Measurements from ENCODE around the gene RASA3. TPM values are rescaled to one million over a fixed set of nuclear protein-coding genes. Genes with fewer than 3 reads are reported as not detected.

The RASA3 gene
- total RNA-seq, 1 experiment from 2014 or later: 22.3 TPM

DNA sequence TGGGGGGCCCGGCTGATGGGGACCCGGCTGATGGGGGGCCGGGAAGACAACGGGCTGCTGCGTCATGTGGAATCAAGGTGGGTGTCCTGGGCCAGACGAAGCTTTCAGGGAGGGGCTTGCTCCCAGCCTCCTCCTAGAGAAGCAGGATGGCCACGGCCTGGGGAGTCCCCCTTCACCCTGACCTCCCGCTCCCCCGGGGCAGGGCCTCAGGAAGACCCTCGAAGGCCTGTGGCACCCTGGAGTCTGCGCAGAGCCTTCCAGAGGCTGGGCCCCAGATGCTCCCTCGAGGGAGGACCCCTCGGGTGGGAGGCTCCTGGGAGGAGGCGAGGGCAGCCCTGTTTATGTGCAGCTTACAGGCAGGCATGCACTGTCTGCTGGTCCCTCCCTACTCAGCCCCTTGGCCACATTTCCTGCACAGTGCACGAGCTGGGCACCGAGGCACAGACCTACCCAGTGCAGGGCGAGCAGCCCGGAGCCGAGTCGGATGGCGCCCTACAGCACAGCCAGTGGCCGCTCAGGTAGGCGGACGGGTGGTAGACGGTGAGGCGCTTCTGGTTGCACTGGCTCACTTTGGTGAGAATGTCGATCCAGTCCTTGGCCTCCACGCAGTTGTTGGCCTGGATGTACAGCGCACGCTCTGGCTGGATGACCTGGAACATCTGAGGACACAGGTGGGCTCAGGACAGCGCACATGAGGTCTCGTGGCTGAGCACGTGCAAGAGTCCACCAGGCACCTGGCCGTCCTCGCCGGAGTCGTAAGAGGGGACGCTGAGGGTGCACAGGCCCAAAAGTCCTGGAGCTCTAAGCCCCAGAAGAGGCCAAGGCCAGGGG lies 136.1 kb downstream of the RASA3 start:
- ChIA-PET POLR2A (no interaction called here), CTCF (no interaction called here)
- Mint-ChIP-seq H3K4me3 (no peak overlapping the region), H3K4me1 (no peaks in the 10 kb centered on the region), H3K36me3 (peaks cover 19% of the 10 kb centered on the region), H3K9me3 (peaks cover 9% of the 10 kb centered on the region), H3K27me3 (ENCODE audit: low read depth) (no peaks in the 10 kb centered on the region), H3K27ac (no peak overlapping the region)
- DNase-seq (ENCODE audit: low spot score) (no peak), ATAC-seq (no peak)
- TF ChIP-seq CREB1 (CRISPR knock-in tag; IDR thresholded peaks at IDR 0.05): no peak
- no peak for TF ChIP-seq KAT7 (CRISPR knock-in tag; IDR thresholded peaks at IDR 0.05; ENCODE audit: borderline replicate concordance)
- TF ChIP-seq EMX1 (CRISPR knock-in tag; IDR thresholded peaks at IDR 0.05): no peak
- no peak for TF ChIP-seq ZNF396 (CRISPR knock-in tag; IDR thresholded peaks at IDR 0.05; ENCODE audit: borderline replicate concordance)
- TF ChIP-seq, protein P1, sequence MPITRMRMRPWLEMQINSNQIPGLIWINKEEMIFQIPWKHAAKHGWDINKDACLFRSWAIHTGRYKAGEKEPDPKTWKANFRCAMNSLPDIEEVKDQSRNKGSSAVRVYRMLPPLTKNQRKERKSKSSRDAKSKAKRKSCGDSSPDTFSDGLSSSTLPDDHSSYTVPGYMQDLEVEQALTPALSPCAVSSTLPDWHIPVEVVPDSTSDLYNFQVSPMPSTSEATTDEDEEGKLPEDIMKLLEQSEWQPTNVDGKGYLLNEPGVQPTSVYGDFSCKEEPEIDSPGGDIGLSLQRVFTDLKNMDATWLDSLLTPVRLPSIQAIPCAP (CRISPR knock-in tag; IDR thresholded peaks at IDR 0.05): no peak
- no peak for TF ChIP-seq CREM (CRISPR knock-in tag; IDR thresholded peaks at IDR 0.05)
- TF ChIP-seq, protein P2, sequence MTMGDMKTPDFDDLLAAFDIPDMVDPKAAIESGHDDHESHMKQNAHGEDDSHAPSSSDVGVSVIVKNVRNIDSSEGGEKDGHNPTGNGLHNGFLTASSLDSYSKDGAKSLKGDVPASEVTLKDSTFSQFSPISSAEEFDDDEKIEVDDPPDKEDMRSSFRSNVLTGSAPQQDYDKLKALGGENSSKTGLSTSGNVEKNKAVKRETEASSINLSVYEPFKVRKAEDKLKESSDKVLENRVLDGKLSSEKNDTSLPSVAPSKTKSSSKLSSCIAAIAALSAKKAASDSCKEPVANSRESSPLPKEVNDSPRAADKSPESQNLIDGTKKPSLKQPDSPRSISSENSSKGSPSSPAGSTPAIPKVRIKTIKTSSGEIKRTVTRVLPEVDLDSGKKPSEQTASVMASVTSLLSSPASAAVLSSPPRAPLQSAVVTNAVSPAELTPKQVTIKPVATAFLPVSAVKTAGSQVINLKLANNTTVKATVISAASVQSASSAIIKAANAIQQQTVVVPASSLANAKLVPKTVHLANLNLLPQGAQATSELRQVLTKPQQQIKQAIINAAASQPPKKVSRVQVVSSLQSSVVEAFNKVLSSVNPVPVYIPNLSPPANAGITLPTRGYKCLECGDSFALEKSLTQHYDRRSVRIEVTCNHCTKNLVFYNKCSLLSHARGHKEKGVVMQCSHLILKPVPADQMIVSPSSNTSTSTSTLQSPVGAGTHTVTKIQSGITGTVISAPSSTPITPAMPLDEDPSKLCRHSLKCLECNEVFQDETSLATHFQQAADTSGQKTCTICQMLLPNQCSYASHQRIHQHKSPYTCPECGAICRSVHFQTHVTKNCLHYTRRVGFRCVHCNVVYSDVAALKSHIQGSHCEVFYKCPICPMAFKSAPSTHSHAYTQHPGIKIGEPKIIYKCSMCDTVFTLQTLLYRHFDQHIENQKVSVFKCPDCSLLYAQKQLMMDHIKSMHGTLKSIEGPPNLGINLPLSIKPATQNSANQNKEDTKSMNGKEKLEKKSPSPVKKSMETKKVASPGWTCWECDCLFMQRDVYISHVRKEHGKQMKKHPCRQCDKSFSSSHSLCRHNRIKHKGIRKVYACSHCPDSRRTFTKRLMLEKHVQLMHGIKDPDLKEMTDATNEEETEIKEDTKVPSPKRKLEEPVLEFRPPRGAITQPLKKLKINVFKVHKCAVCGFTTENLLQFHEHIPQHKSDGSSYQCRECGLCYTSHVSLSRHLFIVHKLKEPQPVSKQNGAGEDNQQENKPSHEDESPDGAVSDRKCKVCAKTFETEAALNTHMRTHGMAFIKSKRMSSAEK (CRISPR knock-in tag; IDR thresholded peaks at IDR 0.05; ENCODE audit: borderline replicate concordance): no peak
- TF ChIP-seq NFYB (CRISPR knock-in tag; conservative IDR thresholded peaks at IDR 0.05; ENCODE audit: low read depth): no peak
- no peak for TF ChIP-seq ATF1 (CRISPR knock-in tag; IDR thresholded peaks at IDR 0.05)
- TF ChIP-seq, protein P3, sequence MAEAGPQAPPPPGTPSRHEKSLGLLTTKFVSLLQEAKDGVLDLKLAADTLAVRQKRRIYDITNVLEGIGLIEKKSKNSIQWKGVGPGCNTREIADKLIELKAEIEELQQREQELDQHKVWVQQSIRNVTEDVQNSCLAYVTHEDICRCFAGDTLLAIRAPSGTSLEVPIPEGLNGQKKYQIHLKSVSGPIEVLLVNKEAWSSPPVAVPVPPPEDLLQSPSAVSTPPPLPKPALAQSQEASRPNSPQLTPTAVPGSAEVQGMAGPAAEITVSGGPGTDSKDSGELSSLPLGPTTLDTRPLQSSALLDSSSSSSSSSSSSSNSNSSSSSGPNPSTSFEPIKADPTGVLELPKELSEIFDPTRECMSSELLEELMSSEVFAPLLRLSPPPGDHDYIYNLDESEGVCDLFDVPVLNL (CRISPR knock-in tag; IDR thresholded peaks at IDR 0.05; ENCODE audit: borderline replicate concordance, low read depth): no peak
- no peak for TF ChIP-seq ELF4 (CRISPR knock-in tag; IDR thresholded peaks at IDR 0.05; ENCODE audit: low read depth)
- TF ChIP-seq, protein P4, sequence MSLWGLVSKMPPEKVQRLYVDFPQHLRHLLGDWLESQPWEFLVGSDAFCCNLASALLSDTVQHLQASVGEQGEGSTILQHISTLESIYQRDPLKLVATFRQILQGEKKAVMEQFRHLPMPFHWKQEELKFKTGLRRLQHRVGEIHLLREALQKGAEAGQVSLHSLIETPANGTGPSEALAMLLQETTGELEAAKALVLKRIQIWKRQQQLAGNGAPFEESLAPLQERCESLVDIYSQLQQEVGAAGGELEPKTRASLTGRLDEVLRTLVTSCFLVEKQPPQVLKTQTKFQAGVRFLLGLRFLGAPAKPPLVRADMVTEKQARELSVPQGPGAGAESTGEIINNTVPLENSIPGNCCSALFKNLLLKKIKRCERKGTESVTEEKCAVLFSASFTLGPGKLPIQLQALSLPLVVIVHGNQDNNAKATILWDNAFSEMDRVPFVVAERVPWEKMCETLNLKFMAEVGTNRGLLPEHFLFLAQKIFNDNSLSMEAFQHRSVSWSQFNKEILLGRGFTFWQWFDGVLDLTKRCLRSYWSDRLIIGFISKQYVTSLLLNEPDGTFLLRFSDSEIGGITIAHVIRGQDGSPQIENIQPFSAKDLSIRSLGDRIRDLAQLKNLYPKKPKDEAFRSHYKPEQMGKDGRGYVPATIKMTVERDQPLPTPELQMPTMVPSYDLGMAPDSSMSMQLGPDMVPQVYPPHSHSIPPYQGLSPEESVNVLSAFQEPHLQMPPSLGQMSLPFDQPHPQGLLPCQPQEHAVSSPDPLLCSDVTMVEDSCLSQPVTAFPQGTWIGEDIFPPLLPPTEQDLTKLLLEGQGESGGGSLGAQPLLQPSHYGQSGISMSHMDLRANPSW (CRISPR knock-in tag; conservative IDR thresholded peaks at IDR 0.05; ENCODE audit: low read depth): no peak
- TF ChIP-seq ZNF317 (CRISPR knock-in tag; IDR thresholded peaks at IDR 0.05; ENCODE audit: borderline replicate concordance, low read depth): no peak
- TF ChIP-seq, protein P5, sequence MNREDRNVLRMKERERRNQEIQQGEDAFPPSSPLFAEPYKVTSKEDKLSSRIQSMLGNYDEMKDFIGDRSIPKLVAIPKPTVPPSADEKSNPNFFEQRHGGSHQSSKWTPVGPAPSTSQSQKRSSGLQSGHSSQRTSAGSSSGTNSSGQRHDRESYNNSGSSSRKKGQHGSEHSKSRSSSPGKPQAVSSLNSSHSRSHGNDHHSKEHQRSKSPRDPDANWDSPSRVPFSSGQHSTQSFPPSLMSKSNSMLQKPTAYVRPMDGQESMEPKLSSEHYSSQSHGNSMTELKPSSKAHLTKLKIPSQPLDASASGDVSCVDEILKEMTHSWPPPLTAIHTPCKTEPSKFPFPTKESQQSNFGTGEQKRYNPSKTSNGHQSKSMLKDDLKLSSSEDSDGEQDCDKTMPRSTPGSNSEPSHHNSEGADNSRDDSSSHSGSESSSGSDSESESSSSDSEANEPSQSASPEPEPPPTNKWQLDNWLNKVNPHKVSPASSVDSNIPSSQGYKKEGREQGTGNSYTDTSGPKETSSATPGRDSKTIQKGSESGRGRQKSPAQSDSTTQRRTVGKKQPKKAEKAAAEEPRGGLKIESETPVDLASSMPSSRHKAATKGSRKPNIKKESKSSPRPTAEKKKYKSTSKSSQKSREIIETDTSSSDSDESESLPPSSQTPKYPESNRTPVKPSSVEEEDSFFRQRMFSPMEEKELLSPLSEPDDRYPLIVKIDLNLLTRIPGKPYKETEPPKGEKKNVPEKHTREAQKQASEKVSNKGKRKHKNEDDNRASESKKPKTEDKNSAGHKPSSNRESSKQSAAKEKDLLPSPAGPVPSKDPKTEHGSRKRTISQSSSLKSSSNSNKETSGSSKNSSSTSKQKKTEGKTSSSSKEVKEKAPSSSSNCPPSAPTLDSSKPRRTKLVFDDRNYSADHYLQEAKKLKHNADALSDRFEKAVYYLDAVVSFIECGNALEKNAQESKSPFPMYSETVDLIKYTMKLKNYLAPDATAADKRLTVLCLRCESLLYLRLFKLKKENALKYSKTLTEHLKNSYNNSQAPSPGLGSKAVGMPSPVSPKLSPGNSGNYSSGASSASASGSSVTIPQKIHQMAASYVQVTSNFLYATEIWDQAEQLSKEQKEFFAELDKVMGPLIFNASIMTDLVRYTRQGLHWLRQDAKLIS (CRISPR knock-in tag; IDR thresholded peaks at IDR 0.05; ENCODE audit: borderline replicate concordance): no peak
- TF ChIP-seq JAZF1 (CRISPR knock-in tag; IDR thresholded peaks at IDR 0.05): no peak
- TF ChIP-seq FOXJ3 (CRISPR knock-in tag; IDR thresholded peaks at IDR 0.05; ENCODE audit: borderline replicate concordance): no peak
